ENCODE results near the gene TRIM9. TPM values are rescaled to one million over a fixed set of nuclear protein-coding genes. Genes with fewer than 3 reads are reported as not detected.

The TRIM9 gene
- total and polyA plus RNA-seq, 2 donors (not counting 3 experiments of a cell fraction or from before 2014, with no cell fraction given), result not detected

GRCh38 chr14:50936882-50937281 lies 158.0 kb downstream of the TRIM9 start:
- CTCF ChIA-PET, result interaction anchor here (1.4 kb wide), 1 partner anchor 11 kb away, joined by 3 read pairs; no protein-coding TSS in a partner anchor
- Histone ChIP-seq H4K20me1 (replicated peaks; ENCODE audit: control insufficient read depth, extremely low read depth, insufficient read depth, low read length) (no peaks in the 10 kb centered on the region), H3K4me3 (replicated peaks in 1 of 3; ENCODE audit: insufficient read depth in 1 of 3, low read depth in 1 of 3, low read length in 3 of 3) (no peak overlapping the region), H3K9ac (replicated peaks; ENCODE audit: extremely low read depth, insufficient read depth, low read length) (no peak overlapping the region), H3K9me1 (replicated peaks; ENCODE audit: control insufficient read depth, extremely low read depth, insufficient read depth, low read length) (no peaks in the 10 kb centered on the region), H3K27me3 (ENCODE audit: control insufficient read depth in 2 of 2, insufficient read depth in 2 of 2, low read length in 2 of 2) (no peaks in the 10 kb centered on the region), H3K27ac (ENCODE audit: insufficient read depth, low read depth, low read length) (no peak overlapping the region), H3K9me3 (replicated peaks; ENCODE audit: control insufficient read depth, insufficient read depth, low read length) (no peaks in the 10 kb centered on the region), H2AFZ (ENCODE audit: low read depth, low read length) (no peak overlapping the region), H3K79me2 (ENCODE audit: control insufficient read depth, insufficient read depth, low read length) (no peaks in the 10 kb centered on the region), H3K36me3 (ENCODE audit: control insufficient read depth in 2 of 2, extremely low read depth in 1 of 2, insufficient read depth in 2 of 2, low read length in 2 of 2) (peaks cover 0 to 6% of the 10 kb centered on the region in 2 experiments), H3K4me1 (ENCODE audit: control insufficient read depth, extremely low read depth, insufficient read depth, low read length) (no peaks in the 10 kb centered on the region), H3K4me2 (ENCODE audit: insufficient read depth, low read length) (no peak overlapping the region)
- POLR2A ChIA-PET, result no interaction called here
- TF ChIP-seq POLR2A (IDR thresholded peaks at IDR 0.05; ENCODE audit: low read depth, low read length), result no peak
- TF ChIP-seq MAX (IDR thresholded peaks at IDR 0.05; ENCODE audit: insufficient read depth, insufficient read length), result no peak
- no peak for TF ChIP-seq FOS (IDR thresholded peaks at IDR 0.05; ENCODE audit: borderline replicate concordance, insufficient read depth, low read length)
- TF ChIP-seq MYC (IDR thresholded peaks at IDR 0.05; ENCODE audit: low read depth, low read length), result no peak
- TF ChIP-seq JUN (IDR thresholded peaks at IDR 0.05; ENCODE audit: borderline replicate concordance, insufficient read depth, insufficient read length, low read depth), result no peak
- TF ChIP-seq EZH2 (IDR thresholded peaks at IDR 0.05; ENCODE audit: borderline replicate concordance, low read depth, low read length, severe bottlenecking), result no peak
- TF ChIP-seq CTCF (IDR thresholded peaks at IDR 0.05; ENCODE audit: extremely low read depth in 1 of 2, insufficient read depth in 1 of 2, low read depth in 1 of 2, low read length in 2 of 2), result no peak
- TF ChIP-seq POLR2AphosphoS5 (IDR thresholded peaks at IDR 0.05; ENCODE audit: insufficient read depth, low read depth, low read length), result no peak
- no peak for TF ChIP-seq GATA2 (IDR thresholded peaks at IDR 0.05; ENCODE audit: insufficient read depth, insufficient read length, low read depth, low read length)
- FAIRE-seq (no peak), DNase-seq (ENCODE audit: low read depth, low spot score) (no peak)
- no TSS peak for BruUV-seq (replicated peaks)
- intact Hi-C loops (cut with micrococcal nuclease), result no loop called here
- dilution Hi-C loops (cut with MboI; ENCODE audit: extremely low pct_ligation_motif_present, low sequenced_read_pairs), result no loop called here

All from endothelial cell of umbilical vein (primary cell).